HG02943 (cell line): ENCODE results near the gene TK2.
"Not testable (repeated sequence)": the region's sequence is repeated elsewhere in the genome, so short reads cannot be mapped to it uniquely, and the experiment has no call there.

ENCODE experiments used
- ATAC-seq: cut with Tn5 transposase; IDR thresholded peaks from one replicate; pipeline ENCODE4 v1.9.1; 2021; ENCODE audit warnings: mild to moderate bottlenecking, low read depth, moderate library complexity; ENCODE audit not compliant: unreplicated experiment

The TK2 gene

DNA sequence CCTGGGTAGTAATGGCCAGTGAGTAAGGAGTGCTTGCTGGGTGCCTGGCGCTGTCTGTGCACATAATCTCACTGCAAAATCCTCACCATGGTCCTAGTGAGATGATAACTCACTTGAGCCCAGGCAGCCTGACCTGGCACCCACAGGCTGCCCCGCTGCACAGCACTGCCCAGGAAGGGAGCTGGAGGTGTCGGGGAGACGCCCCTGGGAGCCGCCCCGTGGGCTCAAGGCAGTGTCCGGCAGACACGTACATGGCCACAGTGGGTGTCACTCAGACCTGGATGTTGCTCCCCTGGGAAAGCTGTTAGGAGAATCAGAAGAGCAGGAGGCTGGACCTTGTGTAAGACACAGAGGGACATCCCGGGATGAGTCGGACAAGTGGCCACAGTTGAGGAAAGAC lies 78.7 kb downstream of the TK2 start:
- no peak for ATAC-seq

DNA sequence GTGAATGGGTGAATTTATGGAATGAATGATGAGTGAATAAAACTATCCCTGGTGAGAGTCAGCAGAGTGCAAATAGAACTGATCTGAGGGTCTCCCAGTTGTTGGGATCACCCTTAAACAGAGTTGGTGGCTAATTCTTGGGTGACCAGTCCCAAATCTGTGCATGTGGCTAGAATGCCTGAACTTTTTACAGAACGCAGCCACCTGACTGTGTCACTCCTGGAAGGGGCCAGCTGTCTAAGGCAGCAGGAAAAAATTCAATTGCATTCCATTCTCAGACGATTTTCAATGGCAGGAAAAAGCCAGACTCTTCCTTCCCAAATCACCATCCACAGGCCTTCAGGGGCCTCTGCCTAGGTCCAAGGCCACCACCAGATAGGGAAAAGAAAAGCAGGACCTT lies 79.4 kb downstream of the TK2 start:
- no peak for ATAC-seq

DNA sequence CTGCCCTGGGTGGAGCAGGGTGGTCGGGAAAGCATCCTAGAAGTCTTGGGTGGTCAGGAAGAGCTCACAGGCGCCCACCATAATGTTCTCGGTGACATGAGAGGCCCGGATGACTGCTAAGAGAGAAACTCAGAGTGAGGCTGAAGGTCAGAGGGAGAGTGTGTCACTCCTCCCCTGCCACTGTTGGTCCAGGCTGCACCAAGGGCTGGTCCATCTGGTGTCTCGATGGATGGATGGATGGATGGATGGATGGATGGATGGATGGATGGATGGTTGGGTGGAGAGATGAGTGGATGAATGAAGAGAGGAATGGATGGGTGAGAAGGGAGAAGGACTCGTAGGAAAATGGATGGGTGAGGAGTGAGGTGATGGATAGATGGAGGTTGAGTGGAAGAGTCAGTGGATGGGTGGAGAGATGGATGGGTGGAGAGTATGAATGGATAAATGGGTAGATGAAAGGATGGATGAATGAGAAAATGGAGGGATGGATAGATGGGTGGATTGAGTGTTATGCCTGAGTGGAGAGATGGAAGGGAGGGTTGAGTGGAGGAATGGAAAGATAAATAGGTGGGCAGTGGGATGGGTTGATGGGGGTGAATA lies 79.9 kb downstream of the TK2 start:
- ATAC-seq: no peak

DNA sequence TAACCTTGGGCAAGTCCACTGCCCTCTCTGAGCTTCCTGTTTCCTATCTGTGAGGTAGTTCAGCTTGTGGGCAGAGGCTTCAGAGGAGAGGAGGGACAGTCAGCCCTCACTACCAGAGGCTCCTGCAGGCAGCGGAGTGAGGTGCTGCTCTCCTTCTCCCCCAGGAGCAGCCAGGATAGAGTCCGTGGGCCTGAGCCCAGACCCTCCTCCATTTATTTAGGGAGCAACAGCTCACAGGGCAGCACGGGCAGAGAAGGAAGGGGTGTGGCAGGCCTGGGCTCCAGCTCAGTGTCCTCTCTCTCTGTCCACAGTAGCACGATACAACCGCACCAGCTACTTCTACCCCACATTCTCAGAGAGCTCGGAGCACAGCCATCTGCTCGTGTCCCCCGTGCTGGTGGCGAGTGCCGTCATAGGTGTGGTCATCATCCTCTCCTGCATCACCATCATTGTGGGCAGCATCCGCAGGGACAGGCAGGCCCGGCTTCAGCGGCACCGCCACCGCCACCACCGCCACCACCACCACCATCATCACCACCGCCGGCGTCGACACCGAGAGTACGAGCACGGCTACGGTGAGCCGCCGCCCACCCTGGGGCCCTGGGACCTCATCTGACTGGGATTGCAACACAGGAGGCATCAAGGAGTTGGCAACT lies 80.5 kb downstream of the TK2 start:
- ATAC-seq: no peak

DNA sequence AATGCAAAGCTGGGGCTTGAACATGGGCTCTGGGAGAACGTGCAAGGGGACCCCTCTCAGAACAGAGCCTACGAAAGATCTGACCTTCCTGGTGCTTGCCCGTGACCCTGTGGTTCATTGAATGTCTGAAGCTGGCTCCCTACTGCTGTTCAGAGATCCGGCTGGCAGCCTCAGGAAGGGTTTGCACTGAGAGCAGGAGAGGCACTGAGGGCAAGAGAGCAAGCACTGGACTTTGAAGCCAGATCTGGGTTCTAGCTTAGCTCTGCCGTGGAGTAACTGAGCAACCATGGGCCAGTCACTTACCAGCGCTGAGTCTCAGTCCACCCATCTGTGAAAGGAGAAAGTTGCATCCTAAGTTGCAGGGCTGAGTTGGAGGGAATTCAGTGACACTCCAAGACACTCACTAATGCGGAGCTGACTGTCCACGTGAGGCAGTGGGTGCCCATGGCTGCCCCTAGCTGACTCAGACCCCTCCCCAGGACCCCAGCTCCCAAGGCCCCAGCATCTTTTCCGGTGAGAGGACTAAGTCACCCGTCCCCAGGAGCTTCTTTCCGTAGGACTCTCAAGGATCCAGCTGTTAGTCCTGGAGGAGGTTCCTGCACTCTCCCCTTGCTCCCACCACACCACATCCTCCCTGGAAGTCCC lies 81.5 kb downstream of the TK2 start:
- ATAC-seq: no peak

DNA sequence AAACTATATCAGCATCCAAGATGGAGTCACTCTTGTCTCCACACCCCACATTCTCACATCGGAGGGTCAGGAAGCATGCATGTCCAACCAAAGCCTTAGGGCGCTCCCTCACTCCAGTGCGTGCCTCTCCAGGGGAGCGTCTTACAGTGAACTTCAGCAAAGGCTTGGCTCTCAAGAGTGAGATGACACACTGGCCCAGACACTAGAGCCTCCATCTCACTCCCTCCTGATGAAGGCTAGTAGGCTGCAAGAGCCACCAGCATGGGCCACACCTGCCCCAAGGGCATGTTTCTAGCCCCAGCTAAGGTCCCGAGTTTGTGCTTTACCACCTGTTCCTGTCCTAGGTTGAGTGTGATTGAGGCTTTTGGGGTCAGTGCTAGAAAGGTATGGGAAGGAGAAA lies 82.3 kb downstream of the TK2 start:
- no peak for ATAC-seq

DNA sequence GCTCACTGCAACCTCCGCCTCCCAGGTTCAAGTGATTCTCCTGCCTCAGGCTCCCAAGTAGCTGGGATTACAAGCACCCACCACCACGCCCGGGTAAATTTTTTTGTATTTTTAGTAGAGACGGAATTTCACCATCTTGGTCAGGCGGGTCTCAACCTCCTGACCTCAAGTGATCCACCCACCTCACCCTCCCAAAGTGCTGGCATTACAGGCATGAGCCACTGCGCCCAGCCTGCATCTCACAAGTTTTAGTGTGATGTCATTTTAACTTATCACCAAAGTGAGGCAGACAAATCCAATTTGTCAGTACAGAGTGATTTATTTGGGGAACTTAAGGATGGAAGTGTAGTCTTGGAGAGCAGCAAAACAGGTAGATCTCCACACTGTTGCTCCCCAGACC lies 83.3 kb downstream of the TK2 start:
- ATAC-seq: not testable (repeated sequence)

DNA sequence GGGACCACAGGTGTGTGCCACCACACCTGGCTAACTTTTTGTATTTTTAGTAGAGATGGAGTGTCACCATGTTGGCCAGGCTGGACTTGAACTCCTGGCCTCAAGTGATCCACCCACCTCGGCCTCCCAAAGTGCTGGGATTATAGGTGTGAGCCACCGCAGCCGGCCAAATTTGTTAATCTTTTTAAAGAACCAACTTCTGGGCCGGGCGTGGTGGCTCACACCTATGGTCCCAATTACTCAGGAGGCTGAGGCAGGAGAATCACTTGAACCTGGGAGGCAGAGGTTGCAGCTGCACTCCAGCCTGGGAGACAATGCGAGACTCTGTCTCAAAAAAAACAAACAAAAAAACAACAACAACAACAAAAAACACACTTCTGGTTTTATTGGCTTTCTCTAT lies 84.0 kb downstream of the TK2 start:
- ATAC-seq: not testable (repeated sequence)

DNA sequence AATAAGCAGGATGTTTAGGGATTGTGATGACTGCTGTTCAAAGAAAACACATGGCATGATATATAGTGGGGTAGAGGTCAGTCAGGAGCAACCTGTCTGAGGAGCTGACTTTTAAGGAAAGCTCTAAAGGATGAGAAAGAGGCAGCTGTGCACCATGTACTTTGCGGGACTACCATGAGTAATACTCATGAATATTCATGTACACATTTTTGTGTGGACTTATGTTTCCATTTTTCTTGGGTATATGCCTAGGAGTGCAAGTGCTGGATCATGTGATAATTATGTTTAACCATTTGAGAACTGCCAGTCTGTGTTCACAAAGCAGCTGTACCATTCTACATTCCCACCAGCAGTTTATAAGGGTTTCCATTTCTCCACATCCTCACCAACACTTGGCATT lies 87.0 kb downstream of the TK2 start:
- ATAC-seq: no peak

DNA sequence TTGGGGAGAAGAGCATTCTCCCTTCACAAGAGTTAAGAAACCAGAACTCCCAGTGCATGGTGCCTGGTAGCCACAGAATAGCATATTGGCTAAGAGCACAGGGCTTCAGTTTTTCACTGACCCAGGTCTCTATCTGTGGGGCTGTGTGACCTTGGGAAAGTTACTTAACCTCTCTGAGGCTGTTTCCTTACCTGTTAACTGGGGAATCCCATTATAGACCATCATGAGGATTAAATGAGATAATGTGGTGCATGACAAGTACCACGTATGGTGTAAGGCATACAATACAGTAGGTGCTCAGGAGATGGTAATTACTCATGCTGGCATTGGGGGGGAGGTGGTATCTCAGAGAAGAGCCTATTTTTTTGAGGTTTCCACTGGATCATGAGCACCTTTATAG lies 89.2 kb downstream of the TK2 start:
- ATAC-seq: no peak

DNA sequence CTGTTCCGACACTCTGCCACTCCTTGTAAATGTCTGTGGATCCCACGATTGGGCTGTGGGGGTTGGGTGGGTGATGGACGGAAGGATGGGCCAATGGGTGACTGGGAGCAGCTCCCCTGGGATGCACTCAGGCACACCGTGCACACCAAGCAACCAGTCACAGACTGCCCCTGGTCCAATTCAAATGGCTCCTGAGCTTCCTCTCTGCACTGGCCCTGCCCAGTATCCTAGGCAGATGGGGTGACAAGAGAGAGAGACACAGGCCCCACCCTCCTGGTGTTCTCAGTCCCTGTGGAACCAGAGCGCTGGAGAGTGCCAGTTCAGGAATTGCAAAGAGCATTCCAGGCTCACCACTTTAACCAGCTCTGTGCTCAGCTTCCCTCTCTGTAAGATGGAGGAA lies 90.0 kb downstream of the TK2 start:
- ATAC-seq: no peak

DNA sequence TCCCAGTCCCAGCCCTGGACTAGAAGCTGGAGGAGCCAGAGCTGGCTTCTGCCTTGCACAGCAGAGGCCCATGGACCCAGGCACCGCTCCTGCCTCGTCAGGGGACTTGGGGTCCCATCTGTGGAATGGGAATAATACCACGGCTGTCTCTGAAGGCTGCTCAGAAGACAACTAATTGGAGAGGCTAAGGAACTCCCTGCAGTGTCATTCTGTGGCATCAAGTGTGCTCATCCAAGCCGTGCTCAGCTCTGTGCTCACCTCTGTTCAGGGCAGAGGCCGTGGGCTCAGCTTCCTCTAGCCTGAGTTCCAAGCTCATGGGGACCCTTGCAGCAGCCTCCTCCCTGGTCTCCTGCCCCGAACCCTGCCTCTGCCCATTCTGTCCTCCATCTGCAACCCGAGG lies 91.1 kb downstream of the TK2 start:
- ATAC-seq: no peak

DNA sequence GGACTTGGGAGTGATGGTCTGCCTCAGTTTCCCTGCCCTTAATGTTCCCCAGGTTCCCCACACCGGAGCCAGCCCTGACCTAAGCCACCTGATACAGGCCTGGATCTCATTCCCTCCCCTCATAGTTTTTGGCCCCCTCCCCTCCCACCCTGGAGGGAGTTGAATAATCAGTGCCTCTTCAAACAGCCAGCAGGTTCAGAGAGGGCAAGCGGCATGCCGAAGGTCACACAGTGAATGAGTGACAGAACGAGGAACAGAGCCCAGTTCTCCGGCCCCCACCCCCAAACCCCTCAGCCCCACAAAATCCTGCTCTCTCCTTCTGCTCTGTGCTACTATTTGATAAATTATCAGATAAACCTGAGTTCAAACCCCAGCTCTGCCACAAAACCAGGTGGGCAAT lies 91.6 kb downstream of the TK2 start:
- no peak for ATAC-seq
